Endothelial cell of umbilical vein (primary cell): ENCODE data around the gene KXD1. TPM values are rescaled to one million over a fixed set of nuclear protein-coding genes. Genes with fewer than 3 reads are reported as not detected.

ENCODE experiments used
- BruUV-seq: library from RNA; stranded (reverse); fragments of 400-500 nt; replicated peaks from 2 replicates; lab custom pipeline; 2021; lab: Mats Ljungman, UMichigan
- CTCF ChIA-PET: fragments of 300-600, 350-600 bp; sonication (Branson Sonifier 250); formaldehyde crosslinking; loops from one replicate; lab custom pipeline; 2021; ENCODE audit warnings: antibody characterized with exemption, inconsistent platforms; lab: Charles Lee
- POLR2A ChIA-PET: fragments of 300-600, 350-600 bp; sonication (Branson Sonifier 250); formaldehyde crosslinking; loops from one replicate; lab custom pipeline; 2021; ENCODE audit warnings: antibody characterized with exemption, inconsistent platforms; lab: Charles Lee
- DNase-seq: peaks from one replicate; pipeline ENCODE4 v3.0.0-alpha.2; 2011; ENCODE audit warnings: low read depth, low spot score
- FAIRE-seq: peaks from 2 replicates; lab custom pipeline; 2011; peaks lifted over from hg19 to GRCh38; lab: Jason Lieb, UNC
- H2AFZ ChIP-seq: 2 replicates; pipeline ENCODE4 v1.6.0; 2012; ENCODE audit warnings: low read depth, low read length, control low read depth, inconsistent platforms
- H3K27ac ChIP-seq: 2 replicates; pipeline ENCODE4 v1.5.1; 2011; ENCODE audit warnings: low read depth, mild to moderate bottlenecking, control low read depth, low read length, moderate library complexity; ENCODE audit not compliant: insufficient read depth
- H3K27me3 ChIP-seq, 2 experiments: 2 replicates each; pipeline versions ENCODE4 v1.6.0 to v1.6.1; 2011; ENCODE audit warnings: low read length in 2 of 2, mixed read lengths in 1 of 2; ENCODE audit not compliant: control insufficient read depth in 2 of 2, insufficient read depth in 2 of 2
- H3K36me3 ChIP-seq, 2 experiments: 2 replicates in 1 of 2; 3 replicates in 1 of 2; pipeline ENCODE4 v1.5.1; 2011; ENCODE audit warnings: low read length in 2 of 2, mild to moderate bottlenecking in 1 of 2, moderate library complexity in 1 of 2; ENCODE audit not compliant: control insufficient read depth in 2 of 2, insufficient read depth in 2 of 2; ENCODE audit errors: extremely low read depth in 1 of 2
- H3K4me1 ChIP-seq: 3 replicates; pipeline ENCODE4 v1.5.1; 2011; ENCODE audit warnings: mild to moderate bottlenecking, low read length; ENCODE audit not compliant: control insufficient read depth, insufficient read depth; ENCODE audit errors: extremely low read depth
- H3K4me2 ChIP-seq: 2 replicates; pipeline ENCODE4 v1.6.1; 2011; ENCODE audit warnings: low read length, control low read depth, mixed read lengths; ENCODE audit not compliant: insufficient read depth
- H3K4me3 ChIP-seq, 3 experiments: fragments of 200-600 bp in 1 of 3; sonication (generic), shearing (Covaris generic) in 1 of 3; replicated peaks in 1 of 3; 2 replicates each; pipeline ENCODE4 v1.5.1; 2011 to 2016; ENCODE audit warnings: control low read depth in 3 of 3, low read length in 3 of 3, mild to moderate bottlenecking in 2 of 3, inconsistent platforms in 1 of 3, low read depth in 1 of 3, moderate library complexity in 1 of 3; ENCODE audit not compliant: insufficient read depth in 1 of 3
- H3K79me2 ChIP-seq: 2 replicates; pipeline ENCODE4 v1.6.0; 2012; ENCODE audit warnings: low read length, inconsistent platforms; ENCODE audit not compliant: control insufficient read depth, insufficient read depth
- H3K9ac ChIP-seq: replicated peaks from 2 replicates; pipeline ENCODE3; 2011; ENCODE audit warnings: low read length, control low read depth; ENCODE audit not compliant: insufficient read depth; ENCODE audit errors: extremely low read depth
- H3K9me1 ChIP-seq: replicated peaks from 3 replicates; pipeline ENCODE4 v1.6.0; 2011; ENCODE audit warnings: mild to moderate bottlenecking, low read length; ENCODE audit not compliant: control insufficient read depth, insufficient read depth; ENCODE audit errors: extremely low read depth
- H3K9me3 ChIP-seq: replicated peaks from 2 replicates; pipeline ENCODE4 v1.5.1; 2012; ENCODE audit warnings: low read length, inconsistent platforms; ENCODE audit not compliant: control insufficient read depth, insufficient read depth
- H4K20me1 ChIP-seq: replicated peaks from 2 replicates; pipeline ENCODE3; 2011; ENCODE audit warnings: mild to moderate bottlenecking, low read length; ENCODE audit not compliant: control insufficient read depth, insufficient read depth; ENCODE audit errors: extremely low read depth
- EZH2 ChIP-seq: IDR thresholded peaks from 2 replicates; pipeline ENCODE4 v1.6.1; 2012; ENCODE audit warnings: borderline replicate concordance, low read depth, mild to moderate bottlenecking, moderate library complexity, low read length, inconsistent platforms; ENCODE audit not compliant: severe bottlenecking
- FOS ChIP-seq: IDR thresholded peaks from 2 replicates; pipeline ENCODE4 v1.6.1; 2011; ENCODE audit warnings: mild to moderate bottlenecking, low read length, moderate library complexity, borderline replicate concordance; ENCODE audit not compliant: insufficient read depth
- GATA2 ChIP-seq: IDR thresholded peaks from 2 replicates; pipeline ENCODE4 v1.7.0; 2011; ENCODE audit warnings: low read depth, mild to moderate bottlenecking, moderate library complexity, mixed read lengths, low read length; ENCODE audit not compliant: insufficient read length, insufficient read depth
- JUN ChIP-seq: IDR thresholded peaks from 2 replicates; pipeline ENCODE4 v1.6.1; 2011; ENCODE audit warnings: borderline replicate concordance, low read depth; ENCODE audit not compliant: insufficient read length, insufficient read depth
- MAX ChIP-seq: IDR thresholded peaks from 2 replicates; pipeline ENCODE4 v1.6.1; 2011; ENCODE audit not compliant: insufficient read depth, insufficient read length
- MYC ChIP-seq: IDR thresholded peaks from one replicate; pipeline ENCODE4 v1.6.1; 2011; ENCODE audit warnings: mild to moderate bottlenecking, low read depth, low read length
- POLR2A ChIP-seq: IDR thresholded peaks from 2 replicates; pipeline ENCODE4 v1.6.1; 2012; ENCODE audit warnings: low read depth, mild to moderate bottlenecking, control low read depth, low read length
- POLR2AphosphoS5 ChIP-seq: IDR thresholded peaks from 2 replicates; pipeline ENCODE4 v1.6.1; 2012; ENCODE audit warnings: low read depth, mild to moderate bottlenecking, control low read depth, low read length, moderate library complexity; ENCODE audit not compliant: insufficient read depth
- dilution Hi-C: fragments of 300-500 bp; cut with MboI; formaldehyde crosslinking; loops from one replicate; pipeline ENCODE4 v1.15.0; 2019; ENCODE audit warnings: low sequenced_read_pairs; ENCODE audit not compliant: extremely low pct_ligation_motif_present
- intact Hi-C: fragments of 100-400 bp; cut with micrococcal nuclease; formaldehyde crosslinking; loops from one replicate; pipeline ENCODE4 v1.10.0; 2022
- polyA plus RNA-seq, 4 experiments: library from polyadenylated mRNA; depleted of rRNA in 3 of 4; stranded (reverse) in 3 of 4; unstranded in 1 of 4; fragments of >200 nt; gene quantifications; 2 replicates each; pipeline versions ENCODE4 v1.2.1 to v1.2.3, GENCODE V29; 2011 to 2012; ENCODE audit warnings: missing spikeins in 1 of 4
- total RNA-seq: library from RNA; stranded (reverse); gene quantifications from 2 replicates; pipeline ENCODE4 v1.2.3, GENCODE V29; 2021
- TF ChIP-seq, protein P1 (sequence below), 2 donors: IDR thresholded peaks; 1 replicate in 1 of 2; 2 replicates in 1 of 2; pipeline ENCODE4 v1.5.1; 2011; ENCODE audit warnings: low read length in 2 of 2, mild to moderate bottlenecking in 2 of 2, moderate library complexity in 2 of 2, control low read depth in 1 of 2, inconsistent platforms in 1 of 2, low read depth in 1 of 2; ENCODE audit not compliant: insufficient read depth in 1 of 2; ENCODE audit errors: extremely low read depth in 1 of 2

Gene KXD1
- total and polyA plus RNA-seq, 2 donors (not counting 3 experiments of a cell fraction or from before 2014, with no cell fraction given): 134 to 186 TPM

GRCh38 chr19:18577365-18577914 lies 19.8 kb downstream of the KXD1 start:
- H3K27ac ChIP-seq: no peak overlapping the region
- no peak overlapping the region for H3K9ac ChIP-seq
- no peaks in the 10 kb centered on the region for H3K9me1 ChIP-seq
- H3K9me3 ChIP-seq: no peaks in the 10 kb centered on the region
- H3K4me1 ChIP-seq: peaks cover 13% of the 10 kb centered on the region
- ChIA-PET CTCF (interaction anchor here (1.4 to 2.3 kb wide), 3 partner anchors 12 to 56 kb away, joined by 3 to 8 read pairs (median 4); partner anchors contain the start of genes ELL and REX1BD), POLR2A (no interaction called here)
- intact Hi-C loops: no loop called here
- peaks cover 17% of the 10 kb centered on the region for H3K79me2 ChIP-seq
- BruUV-seq: no TSS peak
- no peak overlapping the region for H3K4me3 ChIP-seq
- no peak for FAIRE-seq
- peaks cover 4 to 19% of the 10 kb centered on the region in 2 experiments for H3K36me3 ChIP-seq
- H2AFZ ChIP-seq: no peak overlapping the region
- H4K20me1 ChIP-seq: no peaks in the 10 kb centered on the region
- no peaks in the 10 kb centered on the region for H3K27me3 ChIP-seq
- H3K4me2 ChIP-seq: no peak overlapping the region
- no peak for DNase-seq
- dilution Hi-C loops: no loop called here
- TF ChIP-seq, protein P1, sequence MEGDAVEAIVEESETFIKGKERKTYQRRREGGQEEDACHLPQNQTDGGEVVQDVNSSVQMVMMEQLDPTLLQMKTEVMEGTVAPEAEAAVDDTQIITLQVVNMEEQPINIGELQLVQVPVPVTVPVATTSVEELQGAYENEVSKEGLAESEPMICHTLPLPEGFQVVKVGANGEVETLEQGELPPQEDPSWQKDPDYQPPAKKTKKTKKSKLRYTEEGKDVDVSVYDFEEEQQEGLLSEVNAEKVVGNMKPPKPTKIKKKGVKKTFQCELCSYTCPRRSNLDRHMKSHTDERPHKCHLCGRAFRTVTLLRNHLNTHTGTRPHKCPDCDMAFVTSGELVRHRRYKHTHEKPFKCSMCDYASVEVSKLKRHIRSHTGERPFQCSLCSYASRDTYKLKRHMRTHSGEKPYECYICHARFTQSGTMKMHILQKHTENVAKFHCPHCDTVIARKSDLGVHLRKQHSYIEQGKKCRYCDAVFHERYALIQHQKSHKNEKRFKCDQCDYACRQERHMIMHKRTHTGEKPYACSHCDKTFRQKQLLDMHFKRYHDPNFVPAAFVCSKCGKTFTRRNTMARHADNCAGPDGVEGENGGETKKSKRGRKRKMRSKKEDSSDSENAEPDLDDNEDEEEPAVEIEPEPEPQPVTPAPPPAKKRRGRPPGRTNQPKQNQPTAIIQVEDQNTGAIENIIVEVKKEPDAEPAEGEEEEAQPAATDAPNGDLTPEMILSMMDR (IDR thresholded peaks at IDR 0.05; ENCODE audit: extremely low read depth in 1 of 2, insufficient read depth in 1 of 2, low read depth in 1 of 2, low read length in 2 of 2): no peak
- TF ChIP-seq MAX: no peak
- no peak for TF ChIP-seq FOS
- no peak for TF ChIP-seq GATA2
- no peak for TF ChIP-seq POLR2A
- TF ChIP-seq POLR2AphosphoS5: no peak
- no peak for TF ChIP-seq EZH2
- TF ChIP-seq JUN: no peak
- no peak for TF ChIP-seq MYC
